HepG2 (cell line): ENCODE measurements around the gene ZBTB7B. TPM values are rescaled to one million over a fixed set of nuclear protein-coding genes. Genes with fewer than 3 reads are reported as not detected.
A peak's percentile ranks its signal among the peaks of the same experiment; 100 is the strongest.

ENCODE experiments used
- AKAP8 ChIP-seq: sonication (generic); formaldehyde crosslinking; IDR thresholded peaks from 2 replicates; pipeline ENCODE4 v1.5.1; 2020; ENCODE audit warnings: mild to moderate bottlenecking, missing genetic modification reagents
- MTA3 ChIP-seq: sonication (generic); formaldehyde crosslinking; IDR thresholded peaks from 2 replicates; pipeline ENCODE4 v1.4.0; 2020; ENCODE audit warnings: missing genetic modification reagents
- RBM22 ChIP-seq: fragments of 200-400 bp; formaldehyde crosslinking; optimal IDR thresholded peaks from 2 replicates; pipeline ENCODE3; 2017; ENCODE audit warnings: mild to moderate bottlenecking, low read length, moderate library complexity
- RBM39 ChIP-seq: fragments of 200-400 bp; formaldehyde crosslinking; IDR thresholded peaks from one replicate; pipeline ENCODE4 v1.6.1; 2018; ENCODE audit warnings: antibody characterized with exemption, mild to moderate bottlenecking, low read depth, low read length; ENCODE audit not compliant: poor library complexity, severe bottlenecking
- REL ChIP-seq: sonication (generic); formaldehyde crosslinking; conservative IDR thresholded peaks from 2 replicates; pipeline ENCODE4 v1.8.0; 2022; ENCODE audit warnings: mild to moderate bottlenecking, missing genetic modification reagents, moderate library complexity
- SMARCC2 ChIP-seq: fragments of 450-650 bp; IDR thresholded peaks from 2 replicates; pipeline ENCODE4 v1.6.1; 2017; ENCODE audit warnings: antibody characterized with exemption, mild to moderate bottlenecking
- SNAPC2 ChIP-seq: sonication (generic); formaldehyde crosslinking; IDR thresholded peaks from 2 replicates; pipeline ENCODE4 v1.8.1; 2022; ENCODE audit warnings: mild to moderate bottlenecking, missing genetic modification reagents
- SNRNP70 ChIP-seq: fragments of 200-400 bp; formaldehyde crosslinking; IDR thresholded peaks from 2 replicates; pipeline ENCODE4 v1.6.1; 2017; ENCODE audit warnings: mild to moderate bottlenecking, low read depth, low read length, moderate library complexity
- ZNF260 ChIP-seq: sonication (generic); formaldehyde crosslinking; IDR thresholded peaks from 2 replicates; pipeline ENCODE4 v1.4.0; 2020; ENCODE audit warnings: missing genetic modification reagents, low read depth, mild to moderate bottlenecking, borderline replicate concordance
- ZNF30 ChIP-seq: sonication (generic); formaldehyde crosslinking; IDR thresholded peaks from 2 replicates; pipeline ENCODE4 v1.5.0; 2020; ENCODE audit warnings: mild to moderate bottlenecking, missing genetic modification reagents
- ZNF556 ChIP-seq: sonication (generic); formaldehyde crosslinking; IDR thresholded peaks from 2 replicates; pipeline ENCODE4 v1.4.0; 2020; ENCODE audit warnings: mild to moderate bottlenecking, missing genetic modification reagents, borderline replicate concordance
- ZNF678 ChIP-seq: sonication (generic); formaldehyde crosslinking; IDR thresholded peaks from 2 replicates; pipeline ENCODE4 v1.4.0; 2020; ENCODE audit warnings: mild to moderate bottlenecking, missing genetic modification reagents
- polyA plus RNA-seq, 8 experiments: library from polyadenylated mRNA; depleted of rRNA in 3 of 8; stranded (reverse) in 7 of 8; unstranded in 1 of 8; fragments of >200 nt; fragmentation: Illumina TruSeq in 4 of 8; extraction: Trizol in 4 of 8; gene quantifications; 2 replicates each; pipeline versions ENCODE4 v1.2.1 to v1.2.3, GENCODE V29; 2011 to 2016; ENCODE audit warnings: low read depth in 4 of 8, missing spikeins in 1 of 8, mixed read lengths in 1 of 8; ENCODE audit not compliant: insufficient read depth in 1 of 8
- total RNA-seq, 5 experiments: library from RNA; depleted of rRNA; stranded (reverse); fragments of >200 nt; fragmentation: Illumina TruSeq; extraction: Trizol; gene quantifications; 2 replicates each; pipeline ENCODE4 v1.2.3, GENCODE V29; 2016; ENCODE audit warnings: low read depth in 1 of 5
- TF ChIP-seq, protein P1 (sequence below): sonication (generic); formaldehyde crosslinking; conservative IDR thresholded peaks from 2 replicates; pipeline ENCODE4 v1.5.0; 2020; ENCODE audit warnings: missing genetic modification reagents
- TF ChIP-seq, protein P2 (sequence below): sonication (generic); formaldehyde crosslinking; IDR thresholded peaks from 2 replicates; pipeline ENCODE4 v1.4.0; 2020; ENCODE audit warnings: low read depth, missing genetic modification reagents
- TF ChIP-seq, protein P3 (sequence below): sonication (generic); formaldehyde crosslinking; IDR thresholded peaks from 2 replicates; pipeline ENCODE4 v1.4.0; 2020; ENCODE audit warnings: missing genetic modification reagents, mild to moderate bottlenecking, borderline replicate concordance
- TF ChIP-seq, protein P4 (sequence below): sonication (generic); formaldehyde crosslinking; IDR thresholded peaks from 2 replicates; pipeline ENCODE4 v1.9.0; 2021; ENCODE audit warnings: missing genetic modification reagents, mild to moderate bottlenecking, borderline replicate concordance

The ZBTB7B gene
- total and polyA plus RNA-seq, 2 of the 13 experiments (the other 11 are each of a cell fraction or from before 2014, with no cell fraction given), result 15.5 to 17.5 TPM

DNA sequence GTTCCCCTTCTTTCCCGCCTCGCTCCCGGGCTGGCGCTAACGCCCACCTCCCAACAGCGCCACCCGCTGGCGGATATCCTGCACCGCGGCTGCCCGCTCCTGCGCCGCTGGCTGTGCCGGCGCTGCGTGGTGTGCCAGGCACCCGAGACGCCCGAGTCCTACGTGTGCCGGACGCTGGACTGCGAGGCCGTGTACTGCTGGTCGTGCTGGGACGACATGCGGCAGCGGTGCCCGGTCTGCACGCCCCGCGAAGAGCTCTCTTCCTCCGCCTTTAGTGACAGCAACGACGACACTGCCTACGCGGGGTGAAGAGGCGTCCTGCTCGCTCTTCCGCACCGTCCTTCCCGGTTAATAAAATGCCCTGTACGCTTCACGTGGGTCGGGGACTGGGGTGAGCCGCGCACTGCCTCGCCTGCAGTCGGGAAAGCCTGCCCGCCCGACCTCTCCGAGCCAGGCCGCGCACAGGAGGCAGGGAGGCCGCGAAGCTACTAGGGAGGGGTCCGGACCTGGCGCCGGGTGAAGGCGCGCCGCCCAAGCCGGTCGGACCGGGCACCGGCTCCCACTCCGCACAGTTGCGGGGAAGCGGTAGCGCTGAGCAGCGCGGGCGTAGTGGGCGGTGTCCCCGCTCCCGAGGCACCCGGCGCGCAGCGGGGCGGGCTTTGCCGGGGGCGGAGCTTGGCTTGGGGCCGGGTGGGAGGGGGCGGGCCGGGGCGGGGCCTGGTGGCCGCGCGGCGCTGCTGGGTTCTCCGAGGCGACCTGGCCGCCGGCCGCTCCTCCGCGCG is 48.1 kb downstream of the ZBTB7B start, which contains the start of gene ADAM15 (continued):
- TF ChIP-seq, protein P1, sequence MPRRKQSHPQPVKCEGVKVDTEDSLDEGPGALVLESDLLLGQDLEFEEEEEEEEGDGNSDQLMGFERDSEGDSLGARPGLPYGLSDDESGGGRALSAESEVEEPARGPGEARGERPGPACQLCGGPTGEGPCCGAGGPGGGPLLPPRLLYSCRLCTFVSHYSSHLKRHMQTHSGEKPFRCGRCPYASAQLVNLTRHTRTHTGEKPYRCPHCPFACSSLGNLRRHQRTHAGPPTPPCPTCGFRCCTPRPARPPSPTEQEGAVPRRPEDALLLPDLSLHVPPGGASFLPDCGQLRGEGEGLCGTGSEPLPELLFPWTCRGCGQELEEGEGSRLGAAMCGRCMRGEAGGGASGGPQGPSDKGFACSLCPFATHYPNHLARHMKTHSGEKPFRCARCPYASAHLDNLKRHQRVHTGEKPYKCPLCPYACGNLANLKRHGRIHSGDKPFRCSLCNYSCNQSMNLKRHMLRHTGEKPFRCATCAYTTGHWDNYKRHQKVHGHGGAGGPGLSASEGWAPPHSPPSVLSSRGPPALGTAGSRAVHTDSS (CRISPR knock-in tag), result no peak
- TF ChIP-seq ZNF30 (CRISPR knock-in tag), result 0 out of 2 replicates have a peak, but pooled peaks have one; percentile 46
- TF ChIP-seq ZNF556 (CRISPR knock-in tag), result peak; percentile 75; the same call in 1 of the 2 replicates
- TF ChIP-seq RBM22, result no peak
- TF ChIP-seq SNAPC2 (CRISPR knock-in tag), result no peak
- TF ChIP-seq RBM39, result peak; percentile 54
- peak; percentile 76; the same call in 1 of the 2 replicates for TF ChIP-seq REL (CRISPR knock-in tag)
- TF ChIP-seq, protein P2, sequence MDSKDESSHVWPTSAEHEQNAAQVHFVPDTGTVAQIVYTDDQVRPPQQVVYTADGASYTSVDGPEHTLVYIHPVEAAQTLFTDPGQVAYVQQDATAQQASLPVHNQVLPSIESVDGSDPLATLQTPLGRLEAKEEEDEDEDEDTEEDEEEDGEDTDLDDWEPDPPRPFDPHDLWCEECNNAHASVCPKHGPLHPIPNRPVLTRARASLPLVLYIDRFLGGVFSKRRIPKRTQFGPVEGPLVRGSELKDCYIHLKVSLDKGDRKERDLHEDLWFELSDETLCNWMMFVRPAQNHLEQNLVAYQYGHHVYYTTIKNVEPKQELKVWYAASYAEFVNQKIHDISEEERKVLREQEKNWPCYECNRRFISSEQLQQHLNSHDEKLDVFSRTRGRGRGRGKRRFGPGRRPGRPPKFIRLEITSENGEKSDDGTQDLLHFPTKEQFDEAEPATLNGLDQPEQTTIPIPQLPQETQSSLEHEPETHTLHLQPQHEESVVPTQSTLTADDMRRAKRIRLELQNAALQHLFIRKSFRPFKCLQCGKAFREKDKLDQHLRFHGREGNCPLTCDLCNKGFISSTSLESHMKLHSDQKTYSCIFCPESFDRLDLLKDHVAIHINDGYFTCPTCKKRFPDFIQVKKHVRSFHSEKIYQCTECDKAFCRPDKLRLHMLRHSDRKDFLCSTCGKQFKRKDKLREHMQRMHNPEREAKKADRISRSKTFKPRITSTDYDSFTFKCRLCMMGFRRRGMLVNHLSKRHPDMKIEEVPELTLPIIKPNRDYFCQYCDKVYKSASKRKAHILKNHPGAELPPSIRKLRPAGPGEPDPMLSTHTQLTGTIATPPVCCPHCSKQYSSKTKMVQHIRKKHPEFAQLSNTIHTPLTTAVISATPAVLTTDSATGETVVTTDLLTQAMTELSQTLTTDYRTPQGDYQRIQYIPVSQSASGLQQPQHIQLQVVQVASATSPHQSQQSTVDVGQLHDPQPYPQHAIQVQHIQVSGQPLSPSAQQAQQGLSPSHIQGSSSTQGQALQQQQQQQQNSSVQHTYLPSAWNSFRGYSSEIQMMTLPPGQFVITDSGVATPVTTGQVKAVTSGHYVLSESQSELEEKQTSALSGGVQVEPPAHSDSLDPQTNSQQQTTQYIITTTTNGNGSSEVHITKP (CRISPR knock-in tag), result peak; percentile 29; the same call in 1 of the 2 replicates
- TF ChIP-seq, protein P3, sequence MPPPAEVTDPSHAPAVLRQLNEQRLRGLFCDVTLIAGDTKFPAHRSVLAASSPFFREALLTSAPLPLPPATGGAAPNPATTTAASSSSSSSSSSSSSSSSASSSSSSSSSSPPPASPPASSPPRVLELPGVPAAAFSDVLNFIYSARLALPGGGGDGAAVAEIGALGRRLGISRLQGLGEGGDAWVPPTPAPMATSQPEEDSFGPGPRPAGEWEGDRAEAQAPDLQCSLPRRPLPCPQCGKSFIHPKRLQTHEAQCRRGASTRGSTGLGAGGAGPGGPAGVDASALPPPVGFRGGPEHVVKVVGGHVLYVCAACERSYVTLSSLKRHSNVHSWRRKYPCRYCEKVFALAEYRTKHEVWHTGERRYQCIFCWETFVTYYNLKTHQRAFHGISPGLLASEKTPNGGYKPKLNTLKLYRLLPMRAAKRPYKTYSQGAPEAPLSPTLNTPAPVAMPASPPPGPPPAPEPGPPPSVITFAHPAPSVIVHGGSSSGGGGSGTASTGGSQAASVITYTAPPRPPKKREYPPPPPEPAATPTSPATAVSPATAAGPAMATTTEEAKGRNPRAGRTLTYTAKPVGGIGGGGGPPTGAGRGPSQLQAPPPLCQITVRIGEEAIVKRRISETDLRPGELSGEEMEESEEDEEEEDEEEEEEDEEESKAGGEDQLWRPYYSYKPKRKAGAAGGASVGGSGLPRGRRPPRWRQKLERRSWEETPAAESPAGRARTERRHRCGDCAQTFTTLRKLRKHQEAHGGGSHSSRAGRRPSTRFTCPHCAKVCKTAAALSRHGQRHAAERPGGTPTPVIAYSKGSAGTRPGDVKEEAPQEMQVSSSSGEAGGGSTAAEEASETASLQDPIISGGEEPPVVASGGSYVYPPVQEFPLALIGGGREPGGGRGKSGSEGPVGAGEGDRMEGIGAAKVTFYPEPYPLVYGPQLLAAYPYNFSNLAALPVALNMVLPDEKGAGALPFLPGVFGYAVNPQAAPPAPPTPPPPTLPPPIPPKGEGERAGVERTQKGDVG (CRISPR knock-in tag), result peak; percentile 96; the same call in 1 of the 2 replicates
- TF ChIP-seq, protein P4, sequence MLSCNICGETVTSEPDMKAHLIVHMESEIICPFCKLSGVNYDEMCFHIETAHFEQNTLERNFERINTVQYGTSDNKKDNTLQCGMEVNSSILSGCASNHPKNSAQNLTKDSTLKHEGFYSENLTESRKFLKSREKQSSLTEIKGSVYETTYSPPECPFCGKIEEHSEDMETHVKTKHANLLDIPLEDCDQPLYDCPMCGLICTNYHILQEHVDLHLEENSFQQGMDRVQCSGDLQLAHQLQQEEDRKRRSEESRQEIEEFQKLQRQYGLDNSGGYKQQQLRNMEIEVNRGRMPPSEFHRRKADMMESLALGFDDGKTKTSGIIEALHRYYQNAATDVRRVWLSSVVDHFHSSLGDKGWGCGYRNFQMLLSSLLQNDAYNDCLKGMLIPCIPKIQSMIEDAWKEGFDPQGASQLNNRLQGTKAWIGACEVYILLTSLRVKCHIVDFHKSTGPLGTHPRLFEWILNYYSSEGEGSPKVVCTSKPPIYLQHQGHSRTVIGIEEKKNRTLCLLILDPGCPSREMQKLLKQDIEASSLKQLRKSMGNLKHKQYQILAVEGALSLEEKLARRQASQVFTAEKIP, result no peak
- TF ChIP-seq SNRNP70, result no peak
- no peak for TF ChIP-seq ZNF678
- no peak for TF ChIP-seq SMARCC2
- peak; percentile 59; the same call in 1 of the 2 replicates for TF ChIP-seq ZNF260 (CRISPR knock-in tag)
- peak; percentile 79; the same call in 1 of the 2 replicates for TF ChIP-seq AKAP8 (CRISPR knock-in tag)
- TF ChIP-seq MTA3, result no peak
